ENCODE results near the gene CCDC102B. TPM values are rescaled to one million over a fixed set of nuclear protein-coding genes. Genes with fewer than 3 reads are reported as not detected.

Gene CCDC102B
- total and polyA plus RNA-seq, 2 experiments from 2014 or later = 1.3 to 2.1 TPM

DNA sequence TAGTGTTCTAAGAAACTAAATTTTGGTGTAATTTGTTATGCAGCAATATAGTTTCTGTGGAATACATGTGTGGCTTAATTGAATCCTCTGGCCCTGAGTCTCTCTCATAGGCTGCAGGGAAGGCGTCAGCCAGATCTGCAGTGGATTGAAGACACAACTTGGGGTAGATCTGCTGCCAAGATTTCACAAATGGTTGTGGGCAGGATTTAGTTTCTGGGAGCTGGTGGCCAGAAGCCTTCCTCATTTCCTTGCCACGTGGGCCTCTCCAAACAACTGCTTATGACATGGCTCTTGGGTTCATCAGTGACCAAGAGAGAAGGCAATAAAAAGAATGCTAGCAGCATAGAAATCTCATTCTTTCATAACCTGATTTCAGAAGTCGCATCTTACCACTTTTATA lies 28.2 kb downstream of the CCDC102B start:
- Mint-ChIP-seq H3K4me3 (no peak overlapping the region), H3K4me1 (no peaks in the 10 kb centered on the region), H3K27ac (no peak overlapping the region; the same call in 1 of the 2 replicates), H3K36me3 (ENCODE audit: low read depth) (no peaks in the 10 kb centered on the region), H3K27me3 (ENCODE audit: insufficient read depth, low read depth, poor library complexity) (no peaks in the 10 kb centered on the region), H3K9me3 (no peaks in the 10 kb centered on the region)
- no peak for DNase-seq (ENCODE audit: low spot score)
- no peaks in the 10 kb centered on the region for H3F3A ChIP-seq (replicated peaks; ENCODE audit: low read depth)
- no peak for ATAC-seq
- H2AFZ ChIP-seq = no peak overlapping the region
- H3K9me2 ChIP-seq (ENCODE audit: insufficient read depth) = no peaks in the 10 kb centered on the region
- TF ChIP-seq EZH2phosphoT487 (IDR thresholded peaks at IDR 0.05; ENCODE audit: unreplicated experiment) (no peak), ZNF114 (CRISPR knock-in tag; IDR thresholded peaks at IDR 0.05) (no peak), NANOG (IDR thresholded peaks at IDR 0.05; ENCODE audit: borderline replicate concordance) (no peak), CTCF (conservative IDR thresholded peaks at IDR 0.05; ENCODE audit: low read depth in 2 of 2) (no peak), CREB1 (CRISPR knock-in tag; IDR thresholded peaks at IDR 0.05; ENCODE audit: low read depth) (no peak), ZNF331 (CRISPR knock-in tag; IDR thresholded peaks at IDR 0.05; ENCODE audit: low read depth) (no peak), ETS1 (IDR thresholded peaks at IDR 0.05) (no peak), POLR2AphosphoS5 (IDR thresholded peaks at IDR 0.05; ENCODE audit: low read depth) (no peak), JUNB (IDR thresholded peaks at IDR 0.05; ENCODE audit: unreplicated experiment) (no peak), EZH2 (IDR thresholded peaks at IDR 0.05; ENCODE audit: low read depth, unreplicated experiment) (no peak), STAT1 (IDR thresholded peaks at IDR 0.05; ENCODE audit: unreplicated experiment) (no peak)
- TF ChIP-seq, protein P1, sequence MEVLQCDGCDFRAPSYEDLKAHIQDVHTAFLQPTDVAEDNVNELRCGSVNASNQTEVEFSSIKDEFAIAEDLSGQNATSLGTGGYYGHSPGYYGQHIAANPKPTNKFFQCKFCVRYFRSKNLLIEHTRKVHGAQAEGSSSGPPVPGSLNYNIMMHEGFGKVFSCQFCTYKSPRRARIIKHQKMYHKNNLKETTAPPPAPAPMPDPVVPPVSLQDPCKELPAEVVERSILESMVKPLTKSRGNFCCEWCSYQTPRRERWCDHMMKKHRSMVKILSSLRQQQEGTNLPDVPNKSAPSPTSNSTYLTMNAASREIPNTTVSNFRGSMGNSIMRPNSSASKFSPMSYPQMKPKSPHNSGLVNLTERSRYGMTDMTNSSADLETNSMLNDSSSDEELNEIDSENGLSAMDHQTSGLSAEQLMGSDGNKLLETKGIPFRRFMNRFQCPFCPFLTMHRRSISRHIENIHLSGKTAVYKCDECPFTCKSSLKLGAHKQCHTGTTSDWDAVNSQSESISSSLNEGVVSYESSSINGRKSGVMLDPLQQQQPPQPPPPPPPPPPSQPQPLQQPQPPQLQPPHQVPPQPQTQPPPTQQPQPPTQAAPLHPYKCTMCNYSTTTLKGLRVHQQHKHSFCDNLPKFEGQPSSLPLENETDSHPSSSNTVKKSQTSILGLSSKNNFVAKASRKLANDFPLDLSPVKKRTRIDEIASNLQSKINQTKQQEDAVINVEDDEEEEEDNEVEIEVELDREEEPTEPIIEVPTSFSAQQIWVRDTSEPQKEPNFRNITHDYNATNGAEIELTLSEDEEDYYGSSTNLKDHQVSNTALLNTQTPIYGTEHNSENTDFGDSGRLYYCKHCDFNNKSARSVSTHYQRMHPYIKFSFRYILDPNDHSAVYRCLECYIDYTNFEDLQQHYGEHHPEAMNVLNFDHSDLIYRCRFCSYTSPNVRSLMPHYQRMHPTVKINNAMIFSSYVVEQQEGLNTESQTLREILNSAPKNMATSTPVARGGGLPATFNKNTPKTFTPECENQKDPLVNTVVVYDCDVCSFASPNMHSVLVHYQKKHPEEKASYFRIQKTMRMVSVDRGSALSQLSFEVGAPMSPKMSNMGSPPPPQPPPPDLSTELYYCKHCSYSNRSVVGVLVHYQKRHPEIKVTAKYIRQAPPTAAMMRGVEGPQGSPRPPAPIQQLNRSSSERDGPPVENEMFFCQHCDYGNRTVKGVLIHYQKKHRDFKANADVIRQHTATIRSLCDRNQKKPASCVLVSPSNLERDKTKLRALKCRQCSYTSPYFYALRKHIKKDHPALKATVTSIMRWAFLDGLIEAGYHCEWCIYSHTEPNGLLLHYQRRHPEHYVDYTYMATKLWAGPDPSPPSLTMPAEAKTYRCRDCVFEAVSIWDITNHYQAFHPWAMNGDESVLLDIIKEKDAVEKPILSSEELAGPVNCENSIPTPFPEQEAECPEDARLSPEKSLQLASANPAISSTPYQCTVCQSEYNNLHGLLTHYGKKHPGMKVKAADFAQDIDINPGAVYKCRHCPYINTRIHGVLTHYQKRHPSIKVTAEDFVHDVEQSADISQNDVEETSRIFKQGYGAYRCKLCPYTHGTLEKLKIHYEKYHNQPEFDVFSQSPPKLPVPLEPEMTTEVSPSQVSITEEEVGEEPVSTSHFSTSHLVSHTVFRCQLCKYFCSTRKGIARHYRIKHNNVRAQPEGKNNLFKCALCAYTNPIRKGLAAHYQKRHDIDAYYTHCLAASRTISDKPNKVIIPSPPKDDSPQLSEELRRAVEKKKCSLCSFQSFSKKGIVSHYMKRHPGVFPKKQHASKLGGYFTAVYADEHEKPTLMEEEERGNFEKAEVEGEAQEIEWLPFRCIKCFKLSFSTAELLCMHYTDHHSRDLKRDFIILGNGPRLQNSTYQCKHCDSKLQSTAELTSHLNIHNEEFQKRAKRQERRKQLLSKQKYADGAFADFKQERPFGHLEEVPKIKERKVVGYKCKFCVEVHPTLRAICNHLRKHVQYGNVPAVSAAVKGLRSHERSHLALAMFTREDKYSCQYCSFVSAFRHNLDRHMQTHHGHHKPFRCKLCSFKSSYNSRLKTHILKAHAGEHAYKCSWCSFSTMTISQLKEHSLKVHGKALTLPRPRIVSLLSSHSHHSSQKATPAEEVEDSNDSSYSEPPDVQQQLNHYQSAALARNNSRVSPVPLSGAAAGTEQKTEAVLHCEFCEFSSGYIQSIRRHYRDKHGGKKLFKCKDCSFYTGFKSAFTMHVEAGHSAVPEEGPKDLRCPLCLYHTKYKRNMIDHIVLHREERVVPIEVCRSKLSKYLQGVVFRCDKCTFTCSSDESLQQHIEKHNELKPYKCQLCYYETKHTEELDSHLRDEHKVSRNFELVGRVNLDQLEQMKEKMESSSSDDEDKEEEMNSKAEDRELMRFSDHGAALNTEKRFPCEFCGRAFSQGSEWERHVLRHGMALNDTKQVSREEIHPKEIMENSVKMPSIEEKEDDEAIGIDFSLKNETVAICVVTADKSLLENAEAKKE (CRISPR knock-in tag; IDR thresholded peaks at IDR 0.05) = no peak
- TF ChIP-seq, protein P2, sequence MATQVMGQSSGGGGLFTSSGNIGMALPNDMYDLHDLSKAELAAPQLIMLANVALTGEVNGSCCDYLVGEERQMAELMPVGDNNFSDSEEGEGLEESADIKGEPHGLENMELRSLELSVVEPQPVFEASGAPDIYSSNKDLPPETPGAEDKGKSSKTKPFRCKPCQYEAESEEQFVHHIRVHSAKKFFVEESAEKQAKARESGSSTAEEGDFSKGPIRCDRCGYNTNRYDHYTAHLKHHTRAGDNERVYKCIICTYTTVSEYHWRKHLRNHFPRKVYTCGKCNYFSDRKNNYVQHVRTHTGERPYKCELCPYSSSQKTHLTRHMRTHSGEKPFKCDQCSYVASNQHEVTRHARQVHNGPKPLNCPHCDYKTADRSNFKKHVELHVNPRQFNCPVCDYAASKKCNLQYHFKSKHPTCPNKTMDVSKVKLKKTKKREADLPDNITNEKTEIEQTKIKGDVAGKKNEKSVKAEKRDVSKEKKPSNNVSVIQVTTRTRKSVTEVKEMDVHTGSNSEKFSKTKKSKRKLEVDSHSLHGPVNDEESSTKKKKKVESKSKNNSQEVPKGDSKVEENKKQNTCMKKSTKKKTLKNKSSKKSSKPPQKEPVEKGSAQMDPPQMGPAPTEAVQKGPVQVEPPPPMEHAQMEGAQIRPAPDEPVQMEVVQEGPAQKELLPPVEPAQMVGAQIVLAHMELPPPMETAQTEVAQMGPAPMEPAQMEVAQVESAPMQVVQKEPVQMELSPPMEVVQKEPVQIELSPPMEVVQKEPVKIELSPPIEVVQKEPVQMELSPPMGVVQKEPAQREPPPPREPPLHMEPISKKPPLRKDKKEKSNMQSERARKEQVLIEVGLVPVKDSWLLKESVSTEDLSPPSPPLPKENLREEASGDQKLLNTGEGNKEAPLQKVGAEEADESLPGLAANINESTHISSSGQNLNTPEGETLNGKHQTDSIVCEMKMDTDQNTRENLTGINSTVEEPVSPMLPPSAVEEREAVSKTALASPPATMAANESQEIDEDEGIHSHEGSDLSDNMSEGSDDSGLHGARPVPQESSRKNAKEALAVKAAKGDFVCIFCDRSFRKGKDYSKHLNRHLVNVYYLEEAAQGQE (IDR thresholded peaks at IDR 0.05; ENCODE audit: unreplicated experiment) = no peak
- H3K4me3 ChIP-seq = no peak overlapping the region
- H3K36me3 ChIP-seq (ENCODE audit: insufficient read depth) = no peaks in the 10 kb centered on the region
- no peak overlapping the region for H3K4me2 ChIP-seq
- no peaks in the 10 kb centered on the region for H3K79me2 ChIP-seq (replicated peaks; ENCODE audit: insufficient read depth)
- no peaks in the 10 kb centered on the region for H3K27me3 ChIP-seq (ENCODE audit: insufficient read depth)
- H4K20me1 ChIP-seq (replicated peaks; ENCODE audit: insufficient read depth) = no peaks in the 10 kb centered on the region
- H3K27ac ChIP-seq (ENCODE audit: low read depth) = no peak overlapping the region
- H3K4me1 ChIP-seq (ENCODE audit: insufficient read depth) = peaks cover 14% of the 10 kb centered on the region
